HG03139 (cell line): ENCODE results near the gene UFL1.
A peak's percentile ranks its signal among the peaks of the same experiment; 100 is the strongest.
"Not testable (repeated sequence)": the region's sequence is repeated elsewhere in the genome, so short reads cannot be mapped to it uniquely, and the experiment has no call there.

Experiments
- ATAC-seq: cut with Tn5 transposase; IDR thresholded peaks from one replicate; pipeline ENCODE4 v1.9.1; 2021; ENCODE audit not compliant: unreplicated experiment

Gene UFL1

DNA sequence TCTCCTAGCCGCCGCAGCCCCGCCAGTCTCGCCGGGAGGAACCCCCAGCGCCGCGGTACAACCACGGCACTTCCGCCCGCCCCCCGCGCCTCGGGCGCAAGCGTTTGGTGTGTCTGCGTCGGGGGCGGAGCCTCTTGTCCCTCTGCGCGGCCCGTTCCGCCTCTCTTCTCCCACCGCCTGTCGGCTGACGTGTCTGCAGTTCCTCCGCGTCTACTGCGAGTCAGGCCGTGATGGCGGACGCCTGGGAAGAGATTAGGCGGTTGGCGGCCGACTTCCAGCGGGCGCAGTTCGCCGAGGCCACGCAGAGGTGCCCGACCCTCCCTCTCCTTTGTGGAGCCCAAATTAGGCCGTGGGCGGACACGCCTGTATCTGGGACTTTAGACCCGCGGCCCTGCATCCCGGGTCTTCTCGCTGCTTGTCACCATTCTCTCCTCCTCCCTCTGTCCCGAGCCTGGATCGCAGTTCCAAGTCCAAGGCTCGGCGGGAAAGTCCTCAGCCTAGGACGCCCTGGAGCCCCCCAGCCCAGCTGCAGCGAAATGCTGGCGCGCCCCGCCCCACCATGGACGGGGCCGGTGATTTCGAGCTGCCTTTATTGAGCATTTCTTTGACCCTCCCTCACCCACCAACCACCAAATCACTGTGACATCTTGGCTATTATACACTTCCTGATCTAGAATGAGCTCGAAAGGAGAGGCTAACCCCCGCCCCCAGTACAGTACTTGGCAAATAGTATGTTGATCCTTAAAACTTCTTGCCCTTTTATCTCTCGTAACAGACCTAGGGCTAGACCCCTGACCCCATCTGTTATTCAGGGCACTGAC is at the start of gene UFL1:
UFL1 (plus strand) TSS at position 163 of the 821 bp plus-strand sequence; CDS start at position 231, 68 bp downstream.
- peak; percentile 95 for ATAC-seq

GRCh38 chr6:96472291-96472690 is 49.3 kb upstream of the UFL1 start:
- ATAC-seq: not testable (repeated sequence)

DNA sequence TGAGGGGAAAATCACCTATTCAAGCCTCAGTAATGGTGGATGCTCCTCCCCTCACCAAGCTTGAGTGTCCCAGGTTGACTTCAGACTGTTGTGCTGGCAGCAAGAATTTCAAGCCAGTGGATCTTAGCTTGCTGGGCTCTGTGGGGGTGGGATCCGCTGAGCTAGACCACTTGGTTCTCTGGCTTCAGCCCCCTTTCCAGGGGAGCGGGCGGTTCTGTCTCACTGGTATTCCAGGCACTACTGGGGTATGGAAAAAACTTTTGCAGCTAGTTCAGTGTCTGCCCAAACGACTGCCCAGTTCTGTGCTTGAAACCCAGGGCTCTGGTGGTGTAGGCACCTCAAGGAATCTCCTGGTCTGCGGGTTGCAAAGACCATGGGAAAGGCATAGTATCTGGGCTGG is 42.9 kb upstream of the UFL1 start:
- ATAC-seq: no peak

GRCh38 chr6:96491926-96492325 is 29.7 kb upstream of the UFL1 start:
- ATAC-seq: no peak

DNA sequence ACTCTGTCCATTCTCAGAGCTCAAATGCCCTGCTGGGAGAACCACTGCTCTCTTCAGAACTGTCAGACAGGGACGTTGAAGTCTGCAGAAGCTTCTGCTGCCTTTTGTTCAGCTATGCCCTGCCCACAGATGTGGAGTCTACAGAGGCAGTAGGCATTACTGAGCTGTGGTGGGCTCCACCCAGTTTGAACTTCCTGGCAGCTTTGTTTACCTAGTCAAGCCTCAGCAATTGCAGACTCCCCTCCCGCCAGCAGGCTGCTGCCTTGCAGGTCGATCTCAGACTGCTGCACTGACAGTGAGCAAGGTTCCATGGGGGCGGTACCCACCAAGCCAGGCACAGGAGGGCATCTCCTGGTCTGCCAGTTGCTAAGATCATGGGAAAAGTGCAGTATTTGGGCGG is 21.8 kb upstream of the UFL1 start:
- no peak for ATAC-seq

- no peak for ATAC-seq
These were observed 18.7 kb upstream of the UFL1 start for GRCh38 chr6:96502915-96503314.

- ATAC-seq: no peak
These were observed 16.2 kb upstream of the UFL1 start for GRCh38 chr6:96505363-96505762.

DNA sequence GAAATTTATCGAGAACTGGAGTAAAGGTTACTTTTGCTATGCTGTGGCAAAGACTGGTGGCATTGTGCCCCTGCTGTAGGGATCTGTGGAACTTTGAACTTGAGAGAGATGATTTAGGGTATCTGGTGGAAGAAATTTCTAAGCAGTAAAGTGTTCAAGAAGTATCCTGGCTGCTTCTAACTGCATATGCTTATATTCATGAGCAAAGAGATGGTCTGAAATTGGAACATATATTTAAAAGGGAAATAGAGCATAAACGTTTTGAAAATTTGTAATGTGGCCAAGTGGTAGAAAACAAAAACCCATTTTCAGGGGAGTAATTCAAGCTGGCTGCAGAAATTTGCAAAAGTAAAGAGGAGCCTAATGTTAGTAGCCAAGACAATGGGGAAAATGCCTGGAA is 12.3 kb upstream of the UFL1 start:
- no peak for ATAC-seq

DNA sequence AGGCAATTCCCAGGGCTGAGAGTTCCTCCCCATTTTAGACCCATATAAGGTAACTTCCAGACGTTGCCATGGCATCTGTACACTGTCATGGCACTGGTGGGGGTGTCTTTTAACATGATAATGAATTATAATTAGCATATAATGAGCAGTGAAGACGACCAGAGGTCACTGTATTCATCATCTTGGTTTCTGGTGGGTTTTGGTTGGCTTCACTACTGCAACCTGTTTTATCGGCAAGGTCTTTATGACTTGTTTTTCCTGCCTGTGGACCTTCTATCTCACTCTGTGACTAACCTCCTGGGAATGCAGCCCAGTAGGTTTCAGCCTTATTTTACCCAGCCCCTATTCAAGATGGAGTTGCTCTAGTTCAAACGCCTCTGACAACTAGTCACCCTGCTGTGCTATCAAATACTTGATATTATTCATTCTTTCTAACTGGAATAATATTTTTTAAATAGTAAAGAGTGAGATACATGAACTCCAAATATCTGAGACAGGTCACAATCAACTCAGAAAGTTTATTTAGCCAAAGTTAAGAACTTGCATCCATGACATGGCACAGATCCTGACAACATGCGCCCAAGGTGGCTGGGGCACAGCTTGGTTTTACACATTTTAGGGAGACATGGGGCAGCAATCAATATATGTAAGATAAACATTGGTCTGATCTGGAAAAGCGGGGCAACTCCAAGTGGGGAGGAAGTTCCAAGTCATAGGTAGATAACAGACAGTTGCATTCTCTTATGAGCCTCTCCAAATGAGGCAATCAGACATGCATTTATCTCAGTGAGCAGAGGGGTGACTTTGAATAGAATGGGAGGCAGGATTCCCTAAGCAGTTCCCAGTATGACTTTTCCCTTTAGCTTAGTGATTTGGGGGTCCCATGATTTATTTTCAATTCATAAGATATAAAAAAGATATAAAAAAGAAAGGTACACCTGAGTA is 1.2 kb upstream of the UFL1 start:
- no peak for ATAC-seq

DNA sequence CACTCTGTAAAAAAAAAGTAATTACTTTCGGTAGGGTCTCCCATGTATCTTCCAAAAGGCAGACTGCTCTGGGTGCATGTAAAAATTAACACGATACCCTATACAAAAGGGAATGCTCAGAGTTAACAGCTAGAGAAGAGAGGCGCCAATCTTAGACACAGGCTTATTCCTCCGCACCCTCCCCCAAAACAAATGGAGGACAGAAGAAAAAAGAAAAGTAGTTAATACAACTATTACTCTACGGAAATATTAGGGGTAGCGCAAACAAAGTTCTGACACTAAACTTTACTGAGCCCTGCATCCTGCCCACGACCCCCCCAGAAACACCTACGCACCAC is 331 bp upstream of the UFL1 start:
- no peak for ATAC-seq

- peak; percentile 24 for ATAC-seq
These were observed 931 bp downstream of the UFL1 start for GRCh38 chr6:96522465-96523009.

DNA sequence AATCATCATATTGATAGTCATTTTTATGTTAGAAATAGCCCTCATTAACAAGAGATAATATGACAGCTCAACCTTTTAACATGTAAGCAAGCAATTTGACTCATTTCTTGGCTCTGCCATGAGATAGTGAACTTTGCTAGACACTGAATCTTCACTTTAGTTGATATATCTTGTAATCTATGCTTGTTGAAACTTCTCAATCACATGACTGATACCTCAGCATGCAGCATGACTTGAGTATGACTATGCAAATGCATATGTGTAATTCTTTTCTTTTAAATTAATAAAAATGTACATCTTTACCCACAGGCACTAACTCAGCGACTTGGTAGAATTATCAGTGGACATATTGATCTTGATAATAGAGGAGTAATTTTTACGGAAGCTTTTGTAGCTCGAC is 6.6 kb downstream of the UFL1 start:
- no peak for ATAC-seq

GRCh38 chr6:96532399-96532798 is 10.8 kb downstream of the UFL1 start:
- no peak for ATAC-seq

DNA sequence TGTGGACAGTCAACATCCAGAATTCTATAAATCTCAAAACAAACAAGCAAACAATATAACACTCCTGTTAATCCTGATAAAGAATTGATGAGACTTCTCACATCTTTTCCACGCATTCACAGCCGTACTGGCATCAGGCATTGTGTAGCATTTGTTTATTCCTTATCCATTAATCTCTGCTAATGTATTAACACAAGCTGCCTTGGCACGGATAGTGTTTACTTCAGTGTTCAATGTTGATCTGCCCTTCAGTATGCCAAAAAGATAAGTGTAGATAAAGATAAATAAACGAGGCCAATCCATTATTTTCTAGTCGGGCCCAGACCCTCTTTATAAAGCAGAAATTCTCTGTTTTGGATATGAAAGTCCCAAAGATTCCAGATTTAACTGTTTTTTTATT is 16.1 kb downstream of the UFL1 start:
- ATAC-seq: no peak

DNA sequence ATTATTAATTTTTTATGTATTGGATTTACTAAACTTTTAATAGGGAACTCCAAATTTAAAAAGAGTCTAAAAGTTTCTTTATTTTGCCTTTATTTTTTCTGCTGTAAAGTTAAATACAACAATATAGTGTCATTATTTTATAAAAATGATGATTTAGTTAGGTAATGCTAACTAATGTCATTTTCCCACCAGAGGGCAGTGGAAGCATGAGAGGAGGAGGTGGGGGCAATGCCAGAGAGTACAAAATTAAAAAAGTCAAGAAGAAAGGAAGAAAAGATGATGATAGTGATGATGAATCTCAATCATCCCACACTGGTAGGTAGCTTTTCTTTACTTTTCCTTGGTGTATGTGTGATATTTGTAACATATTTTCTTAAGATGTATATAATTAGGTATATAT is 21.1 kb downstream of the UFL1 start:
- ATAC-seq: no peak

- ATAC-seq: no peak
These were observed 24.3 kb downstream of the UFL1 start for GRCh38 chr6:96545882-96546281.

DNA sequence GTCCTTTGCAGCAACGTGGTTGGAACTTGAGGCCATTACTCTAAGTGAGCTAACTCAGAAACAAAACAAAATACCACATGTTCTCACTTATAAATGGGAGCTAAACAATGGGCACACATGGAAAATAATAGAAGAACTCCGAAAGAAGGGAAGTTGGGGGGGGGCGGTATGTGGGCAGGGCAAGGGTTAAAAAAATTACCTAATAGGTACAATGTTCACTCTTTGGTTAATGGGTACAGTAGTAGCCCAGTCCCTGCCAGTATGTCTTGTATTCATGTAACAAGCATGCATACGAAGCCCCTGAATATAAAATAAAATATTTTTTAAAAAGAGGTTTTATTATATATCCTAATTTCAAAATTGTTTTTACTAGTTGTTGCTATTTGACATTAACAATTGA is 26.0 kb downstream of the UFL1 start:
- ATAC-seq: no peak

GRCh38 chr6:96554558-96554957 is 33.0 kb downstream of the UFL1 start:
- ATAC-seq: no peak

DNA sequence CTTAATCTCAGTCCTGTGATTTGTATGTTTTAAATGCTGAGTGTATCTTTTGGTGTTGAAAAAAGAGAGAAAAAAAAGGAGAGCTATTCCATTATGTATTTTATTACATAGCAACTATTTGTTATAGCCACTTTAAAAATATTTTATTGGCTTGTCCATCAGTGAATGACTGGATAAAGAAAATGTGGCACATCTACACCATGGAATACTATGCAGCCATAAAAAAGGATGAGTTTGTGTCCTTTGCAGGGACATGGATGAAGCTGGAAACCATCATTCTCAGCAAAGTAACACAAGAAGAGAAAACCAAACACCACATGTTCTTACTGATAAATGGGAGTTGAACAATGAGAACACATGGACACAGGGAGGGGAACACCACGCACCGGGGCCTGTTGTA is 38.1 kb downstream of the UFL1 start:
- not testable (repeated sequence) for ATAC-seq

DNA sequence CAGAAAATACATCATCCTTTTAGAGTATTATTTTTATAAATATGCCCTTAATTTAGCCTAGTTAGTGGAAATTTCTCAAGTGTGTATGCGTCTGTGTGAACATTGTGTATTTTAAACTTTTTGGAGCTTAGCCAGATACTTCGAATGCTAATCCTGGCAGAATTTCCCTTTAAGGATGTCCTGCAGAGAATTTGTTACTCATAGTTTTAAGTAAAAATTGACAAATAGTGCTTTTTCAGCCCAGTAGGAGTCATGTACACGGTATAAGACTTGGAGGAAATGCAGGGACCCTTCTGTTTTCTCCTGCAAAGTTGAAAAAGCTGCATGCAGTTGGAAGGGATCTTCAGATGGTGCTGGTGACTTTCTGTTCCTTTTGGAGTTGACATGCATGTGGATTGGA is 41.3 kb downstream of the UFL1 start, which contains the start of gene FHL5:
FHL5 (plus strand) TSS at position 243 of the 400 bp plus-strand sequence. CDS start 40,486 bp downstream, outside the sequence.
- no peak for ATAC-seq

- ATAC-seq: peak; percentile 77
These were observed 42.2 kb downstream of the UFL1 start for GRCh38 chr6:96563853-96564252.

DNA sequence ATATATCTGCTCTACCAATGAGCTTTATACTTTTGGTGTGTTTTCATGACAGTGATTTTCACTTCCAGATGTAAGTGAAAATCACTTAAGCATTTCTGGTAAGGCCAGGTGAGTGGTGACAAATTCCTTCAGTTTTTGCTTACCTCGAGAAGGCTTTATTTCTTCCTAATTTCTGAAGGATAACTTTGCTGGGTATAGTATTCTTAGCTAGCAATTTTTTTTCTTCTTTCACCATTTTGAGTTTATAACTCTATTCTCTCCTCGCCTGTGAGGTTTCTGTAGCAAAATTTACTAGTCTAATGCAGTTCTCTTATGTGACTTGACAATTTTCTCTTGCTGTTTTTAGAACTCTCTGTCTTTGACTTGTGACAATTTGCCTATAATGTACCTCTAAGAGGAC is 48.4 kb downstream of the UFL1 start:
- ATAC-seq: no peak
